Thymus (tissue), 11 donors: Measurements from ENCODE around the gene TBRG4. TPM values are rescaled to one million over a fixed set of nuclear protein-coding genes. Genes with fewer than 3 reads are reported as not detected.

Source experiments
- DNase-seq, 9 donors: peaks; one replicate each; pipeline ENCODE4 v3.0.0-alpha.2; 2013; ENCODE audit warnings: low spot score in 9 of 9, low read depth in 6 of 9, missing footprints in 1 of 9
- H3K27ac ChIP-seq, 2 donors: one replicate each; pipeline ENCODE4 v1.5.1; 2013; ENCODE audit warnings: control low read depth in 1 of 2, low read depth in 1 of 2, low read length in 1 of 2, mild to moderate bottlenecking in 1 of 2, moderate library complexity in 1 of 2
- H3K27me3 ChIP-seq, 2 donors: one replicate each; pipeline ENCODE4 v1.5.1; 2013; ENCODE audit warnings: low read length in 1 of 2; ENCODE audit not compliant: control insufficient read depth in 2 of 2, insufficient read depth in 1 of 2
- H3K36me3 ChIP-seq, 2 donors: one replicate each; pipeline ENCODE4 v1.5.1; 2013; ENCODE audit warnings: low read length in 1 of 2, mild to moderate bottlenecking in 1 of 2, moderate library complexity in 1 of 2; ENCODE audit not compliant: control insufficient read depth in 2 of 2, insufficient read depth in 2 of 2
- H3K4me1 ChIP-seq, 2 donors: one replicate each; pipeline ENCODE4 v1.5.1; 2013; ENCODE audit warnings: low read length in 2 of 2; ENCODE audit not compliant: control insufficient read depth in 2 of 2, insufficient read depth in 2 of 2
- H3K4me3 ChIP-seq, 2 donors: one replicate each; pipeline ENCODE4 v1.5.1; 2013; ENCODE audit warnings: low read length in 2 of 2, control low read depth in 1 of 2, mild to moderate bottlenecking in 1 of 2
- H3K9me3 ChIP-seq, 2 donors: one replicate each; pipeline ENCODE4 v1.5.1; 2013; ENCODE audit warnings: low read length in 1 of 2, mild to moderate bottlenecking in 1 of 2; ENCODE audit not compliant: control insufficient read depth in 2 of 2, insufficient read depth in 1 of 2
- WGBS: extraction: QIAGEN DNeasy Blood & Tissue Kit; methylation state at CpG from one replicate; pipeline ENCODE4 v1.1.7; 2013; 5-methylcytosine and 5-hydroxymethylcytosine counted together
- polyA plus RNA-seq: library from polyadenylated mRNA; stranded (reverse); fragments of 200-250 nt; gene quantifications from one replicate; pipeline ENCODE4 v1.2.3, GENCODE V29; 2013
- total RNA-seq: library from RNA; stranded (reverse); fragments of 120-200 nt; gene quantifications from one replicate; pipeline ENCODE4 v1.2.4, GENCODE V29; 2013
- donor health status: healthy.

The TBRG4 gene
- total and polyA plus RNA-seq, 2 donors, result 54.2 to 57.7 TPM

- H3K27me3 ChIP-seq, result no peaks in the 10 kb centered on the region
- H3K36me3 ChIP-seq, result peaks cover 46 to 51% of the 10 kb centered on the region in 2 donors
- H3K27ac ChIP-seq, result no peak overlapping the region
- peaks cover 0 to 3% of the 10 kb centered on the region in 2 donors for H3K9me3 ChIP-seq
- H3K4me3 ChIP-seq, result no peak overlapping the region
- no peak for DNase-seq
- 88% methylated on average over 9 of the region's 9 CpGs for WGBS
- H3K4me1 ChIP-seq, result no peaks in the 10 kb centered on the region
Measured at GRCh38 chr7:45077579-45077978, 33.9 kb downstream of the TBRG4 start.

GRCh38 chr7:45076946-45077345 lies 34.6 kb downstream of the TBRG4 start:
- Histone ChIP-seq H3K27ac (no peak overlapping the region), H3K36me3 (peaks cover 53 to 57% of the 10 kb centered on the region in 2 donors), H3K27me3 (no peaks in the 10 kb centered on the region), H3K9me3 (peaks cover 0 to 3% of the 10 kb centered on the region in 2 donors), H3K4me3 (no peak overlapping the region), H3K4me1 (no peaks in the 10 kb centered on the region)
- no peak for DNase-seq
- WGBS, result 99% methylated on average over 5 of the region's 5 CpGs

- no peak for DNase-seq
- H3K36me3 ChIP-seq, result peaks cover 61 to 65% of the 10 kb centered on the region in 2 donors
- WGBS, result 97% methylated on average over 35 of the region's 35 CpGs
Measured at GRCh38 chr7:45075871-45076796, 35.4 kb downstream of the TBRG4 start.

GRCh38 chr7:45075355-45075644 lies 36.2 kb downstream of the TBRG4 start:
- Histone ChIP-seq H3K27ac (no peak overlapping the region), H3K4me3 (no peak overlapping the region), H3K27me3 (no peaks in the 10 kb centered on the region), H3K36me3 (peaks cover 69 to 73% of the 10 kb centered on the region in 2 donors), H3K9me3 (peaks cover 0 to 3% of the 10 kb centered on the region in 2 donors), H3K4me1 (no peaks in the 10 kb centered on the region)
- 100% methylated on average over 1 of the region's 1 CpG for WGBS
- no peak for DNase-seq

More at GRCh38 chr7:45075871-45076796, 35.4 kb downstream of the TBRG4 start:
- no peak overlapping the region for H3K27ac ChIP-seq
- H3K9me3 ChIP-seq, result peaks cover 0 to 3% of the 10 kb centered on the region in 2 donors
- H3K4me3 ChIP-seq, result no peak overlapping the region
- H3K27me3 ChIP-seq, result no peaks in the 10 kb centered on the region
- H3K4me1 ChIP-seq, result no peaks in the 10 kb centered on the region

- Histone ChIP-seq H3K27ac (no peak overlapping the region), H3K4me3 (no peak overlapping the region), H3K36me3 (peaks cover 75 to 79% of the 10 kb centered on the region in 2 donors), H3K4me1 (no peaks in the 10 kb centered on the region), H3K9me3 (peaks cover 0 to 3% of the 10 kb centered on the region in 2 donors), H3K27me3 (no peaks in the 10 kb centered on the region)
- 97% methylated on average over 16 of the region's 16 CpGs for WGBS
- DNase-seq, result no peak
Measured at GRCh38 chr7:45074528-45075354, 36.8 kb downstream of the TBRG4 start.

GRCh38 chr7:45073786-45074527 lies 37.5 kb downstream of the TBRG4 start:
- no peak overlapping the region for H3K27ac ChIP-seq
- no peaks in the 10 kb centered on the region for H3K4me1 ChIP-seq
- H3K27me3 ChIP-seq, result no peaks in the 10 kb centered on the region
- H3K9me3 ChIP-seq, result peaks cover 0 to 3% of the 10 kb centered on the region in 2 donors
- 98% methylated on average over 15 of the region's 15 CpGs for WGBS
- H3K36me3 ChIP-seq, result peaks cover 83 to 87% of the 10 kb centered on the region in 2 donors
- no peak for DNase-seq
- no peak overlapping the region for H3K4me3 ChIP-seq

GRCh38 chr7:45073031-45073785 lies 38.3 kb downstream of the TBRG4 start:
- WGBS, result 92% methylated on average over 17 of the region's 17 CpGs
- DNase-seq, result no peak
- H3K4me1 ChIP-seq, result no peaks in the 10 kb centered on the region

More at GRCh38 chr7:45073031-45073785, 38.3 kb downstream of the TBRG4 start:
- Histone ChIP-seq H3K9me3 (peaks cover 0 to 4% of the 10 kb centered on the region in 2 donors), H3K27me3 (no peaks in the 10 kb centered on the region), H3K36me3 (peaks cover 90 to 94% of the 10 kb centered on the region in 2 donors), H3K4me3 (no peak overlapping the region), H3K27ac (no peak overlapping the region)
